Tibial nerve (tissue), 4 donors: Measurements from ENCODE around the gene TPRG1L.

Experiments
- EP300 ChIP-seq, 2 donors: sonication (generic); formaldehyde crosslinking; IDR thresholded peaks; one replicate each; pipeline ENCODE4 v1.6.1; 2017; ENCODE audit warnings: antibody characterized with exemption in 2 of 2, mild to moderate bottlenecking in 1 of 2
- POLR2A ChIP-seq, 2 donors: fragments of 450-650 bp; IDR thresholded peaks; one replicate each; pipeline ENCODE4 v1.6.1; 2017; ENCODE audit warnings: antibody characterized with exemption in 2 of 2, mild to moderate bottlenecking in 2 of 2, moderate library complexity in 2 of 2
- TF ChIP-seq, protein P1 (sequence below), 5 experiments: fragments of 200-600 bp in 3 of 5; fragments of 450-650 bp in 2 of 5; sonication (generic) in 3 of 5; IDR thresholded peaks; one replicate each; pipeline ENCODE4 v1.5.1; 2016 to 2019; ENCODE audit warnings: antibody characterized with exemption in 5 of 5, mild to moderate bottlenecking in 3 of 5, moderate library complexity in 2 of 5

GRCh38 chr1:3657096-3657475 is 32.3 kb downstream of the TPRG1L start:
- TF ChIP-seq, protein P1, sequence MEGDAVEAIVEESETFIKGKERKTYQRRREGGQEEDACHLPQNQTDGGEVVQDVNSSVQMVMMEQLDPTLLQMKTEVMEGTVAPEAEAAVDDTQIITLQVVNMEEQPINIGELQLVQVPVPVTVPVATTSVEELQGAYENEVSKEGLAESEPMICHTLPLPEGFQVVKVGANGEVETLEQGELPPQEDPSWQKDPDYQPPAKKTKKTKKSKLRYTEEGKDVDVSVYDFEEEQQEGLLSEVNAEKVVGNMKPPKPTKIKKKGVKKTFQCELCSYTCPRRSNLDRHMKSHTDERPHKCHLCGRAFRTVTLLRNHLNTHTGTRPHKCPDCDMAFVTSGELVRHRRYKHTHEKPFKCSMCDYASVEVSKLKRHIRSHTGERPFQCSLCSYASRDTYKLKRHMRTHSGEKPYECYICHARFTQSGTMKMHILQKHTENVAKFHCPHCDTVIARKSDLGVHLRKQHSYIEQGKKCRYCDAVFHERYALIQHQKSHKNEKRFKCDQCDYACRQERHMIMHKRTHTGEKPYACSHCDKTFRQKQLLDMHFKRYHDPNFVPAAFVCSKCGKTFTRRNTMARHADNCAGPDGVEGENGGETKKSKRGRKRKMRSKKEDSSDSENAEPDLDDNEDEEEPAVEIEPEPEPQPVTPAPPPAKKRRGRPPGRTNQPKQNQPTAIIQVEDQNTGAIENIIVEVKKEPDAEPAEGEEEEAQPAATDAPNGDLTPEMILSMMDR (IDR thresholded peaks at IDR 0.05) = no peak
- no peak for TF ChIP-seq POLR2A (IDR thresholded peaks at IDR 0.05)
- TF ChIP-seq EP300 (IDR thresholded peaks at IDR 0.05) = no peak
